HepG2 (cell line): ENCODE data around the gene EPG5. TPM values are rescaled to one million over a fixed set of nuclear protein-coding genes. Genes with fewer than 3 reads are reported as not detected.

ENCODE experiments used
- ATAC-seq: fragments of 200-7000 bp; cut with Tn5 transposase; 3 replicates; pipeline ENCODE4 v1.9.1; 2020; ENCODE audit warnings: mild to moderate bottlenecking, moderate library complexity
- BruUV-seq: library from RNA; stranded (reverse); fragments of 400-500 nt; replicated peaks from 2 replicates; lab custom pipeline; 2021; lab: Mats Ljungman, UMichigan
- CTCF ChIA-PET: fragments of 300-600 bp; formaldehyde crosslinking; extraction: SDS; loops from one replicate; lab custom pipeline; 2021; ENCODE audit warnings: low total read pairs, inconsistent platforms, low intra/inter-chr PET ratio; lab: Yijun Ruan, JAX
- POLR2A ChIA-PET: fragments of 350-600 bp; sonication (Branson Sonifier 250); formaldehyde crosslinking; loops from one replicate; lab custom pipeline; 2020; ENCODE audit warnings: antibody characterized with exemption, inconsistent platforms; lab: Yijun Ruan, JAX
- DNase-seq: peaks from one replicate; pipeline ENCODE4 v3.0.0-alpha.2; 2015; ENCODE audit warnings: low spot score
- FAIRE-seq: peaks from 3 replicates; lab custom pipeline; 2011; peaks lifted over from hg19 to GRCh38; lab: Jason Lieb, UNC
- H2AFZ ChIP-seq: one replicate; pipeline ENCODE4 v1.6.1; 2011; ENCODE audit warnings: low read length, inconsistent platforms
- H3K27ac ChIP-seq: fragments of 300-600 bp; 3 replicates; pipeline ENCODE4 v1.8.0; 2011; ENCODE audit warnings: mixed run types, mild to moderate bottlenecking, mixed read lengths, low read length, inconsistent platforms; ENCODE audit not compliant: insufficient read depth; ENCODE audit errors: extremely low read length
- H3K27me3 ChIP-seq, 2 experiments: fragments of 200-600 bp in 1 of 2; 2 replicates in 1 of 2; 3 replicates in 1 of 2; pipeline versions ENCODE4 v1.6.0 to v1.8.0; 2011; ENCODE audit warnings: low read length in 2 of 2, mild to moderate bottlenecking in 2 of 2, moderate library complexity in 2 of 2, inconsistent platforms in 1 of 2; ENCODE audit not compliant: insufficient read depth in 2 of 2, control insufficient read depth in 1 of 2
- H3K36me3 ChIP-seq, 2 experiments: fragments of 200-600 bp in 1 of 2; replicated peaks in 1 of 2; 2 replicates in 1 of 2; 3 replicates in 1 of 2; pipeline versions ENCODE4 v1.5.1 to v1.8.0; 2011; ENCODE audit warnings: low read length in 2 of 2, inconsistent platforms in 1 of 2; ENCODE audit not compliant: insufficient read depth in 2 of 2, control insufficient read depth in 1 of 2
- H3K4me1 ChIP-seq: 2 replicates; pipeline ENCODE4 v1.5.1; 2012; ENCODE audit warnings: low read length, inconsistent platforms; ENCODE audit not compliant: insufficient read depth
- H3K4me2 ChIP-seq: 2 replicates; pipeline ENCODE4 v1.6.0; 2011; ENCODE audit warnings: low read depth, low read length, inconsistent platforms
- H3K4me3 ChIP-seq, 3 experiments: fragments of 200-600 bp in 1 of 3; sonication (generic), shearing (Covaris generic) in 1 of 3; replicated peaks in 1 of 3; 2 replicates each; pipeline ENCODE4 v1.5.1; 2011 to 2016; ENCODE audit warnings: low read length in 3 of 3, inconsistent platforms in 2 of 3, low read depth in 2 of 3, mild to moderate bottlenecking in 2 of 3, control low read depth in 1 of 3, mixed read lengths in 1 of 3; ENCODE audit not compliant: insufficient read depth in 1 of 3
- H3K79me2 ChIP-seq: one replicate; pipeline ENCODE4 v1.6.1; 2011; ENCODE audit warnings: low read length, inconsistent platforms; ENCODE audit not compliant: insufficient read depth
- H3K9ac ChIP-seq: 2 replicates; pipeline ENCODE4 v1.6.0; 2011; ENCODE audit warnings: mild to moderate bottlenecking, low read depth, low read length, inconsistent platforms; ENCODE audit not compliant: insufficient read depth
- H3K9me3 ChIP-seq: 2 replicates; pipeline ENCODE4 v1.5.1; 2012; ENCODE audit warnings: mild to moderate bottlenecking, low read length
- H4K20me1 ChIP-seq: 2 replicates; pipeline ENCODE4 v1.6.0; 2011; ENCODE audit warnings: inconsistent platforms, mild to moderate bottlenecking, low read length, moderate library complexity; ENCODE audit not compliant: insufficient read depth
- ADNP ChIP-seq: sonication (generic); formaldehyde crosslinking; IDR thresholded peaks from 2 replicates; pipeline ENCODE4 v1.4.0; 2020; ENCODE audit warnings: missing genetic modification reagents
- AGO1 ChIP-seq: fragments of 200-400 bp; formaldehyde crosslinking; IDR thresholded peaks from 2 replicates; pipeline ENCODE4 v1.6.1; 2017; ENCODE audit warnings: mild to moderate bottlenecking, low read depth, low read length, moderate library complexity; ENCODE audit not compliant: poor library complexity, severe bottlenecking
- AHDC1 ChIP-seq: sonication (generic); formaldehyde crosslinking; IDR thresholded peaks from 2 replicates; pipeline ENCODE4 v1.5.1; 2020; ENCODE audit warnings: mild to moderate bottlenecking, missing genetic modification reagents, borderline replicate concordance
- DPF2 ChIP-seq: sonication (generic); formaldehyde crosslinking; IDR thresholded peaks from 2 replicates; pipeline ENCODE4 v1.4.0; 2020; ENCODE audit warnings: mild to moderate bottlenecking, low read depth, missing genetic modification reagents, borderline replicate concordance
- EEA1 ChIP-seq: sonication (generic); formaldehyde crosslinking; IDR thresholded peaks from 2 replicates; pipeline ENCODE4 v1.5.1; 2020; ENCODE audit warnings: mild to moderate bottlenecking, missing genetic modification reagents, borderline replicate concordance
- ERF ChIP-seq: IDR thresholded peaks from 2 replicates; pipeline ENCODE4 v1.6.1; 2018; ENCODE audit warnings: missing biosample characterization, missing genetic modification reagents
- GPN1 ChIP-seq: sonication (generic); formaldehyde crosslinking; IDR thresholded peaks from 2 replicates; pipeline ENCODE4 v1.5.1; 2020; ENCODE audit warnings: missing genetic modification reagents, borderline replicate concordance
- MBD4 ChIP-seq: IDR thresholded peaks from 2 replicates; pipeline ENCODE4 v1.6.1; 2012; ENCODE audit warnings: low read length, inconsistent platforms, borderline replicate concordance
- MYC ChIP-seq: sonication (generic); formaldehyde crosslinking; IDR thresholded peaks from 2 replicates; pipeline ENCODE4 v1.9.0; 2021; ENCODE audit warnings: missing genetic modification reagents, borderline replicate concordance
- NR2F1 ChIP-seq, 2 experiments: fragments of 450-650 bp in 1 of 2; formaldehyde crosslinking in 1 of 2; IDR thresholded peaks; 2 replicates each; pipeline versions ENCODE4 v1.5.0 to v1.6.1; 2016 to 2020; ENCODE audit warnings: mild to moderate bottlenecking in 1 of 2, missing compliant biosample characterization in 1 of 2, missing genetic modification reagents in 1 of 2, moderate library complexity in 1 of 2
- RARA ChIP-seq: IDR thresholded peaks from 2 replicates; pipeline ENCODE4 v1.6.1; 2016; ENCODE audit warnings: missing genetic modification reagents, missing compliant biosample characterization
- SP140L ChIP-seq: sonication (generic); formaldehyde crosslinking; IDR thresholded peaks from 2 replicates; pipeline ENCODE4 v1.4.0; 2020; ENCODE audit warnings: missing genetic modification reagents, borderline replicate concordance
- ZNF562 ChIP-seq: sonication (generic); formaldehyde crosslinking; IDR thresholded peaks from 2 replicates; pipeline ENCODE4 v1.8.0; 2022; ENCODE audit warnings: missing genetic modification reagents, borderline replicate concordance
- ZNF878 ChIP-seq: sonication (generic); formaldehyde crosslinking; IDR thresholded peaks from 2 replicates; pipeline ENCODE4 v1.8.1; 2023; ENCODE audit warnings: mild to moderate bottlenecking, missing genetic modification reagents, moderate library complexity
- WGBS: methylation state at CpG from one replicate; pipeline ENCODE4 v1.1.6; 2017; ENCODE audit warnings: low lambda C conversion rate; 5-methylcytosine and 5-hydroxymethylcytosine counted together
- in situ Hi-C: cut with HindIII; loops from 2 replicates; pipeline ENCODE4 v1.10.0; 2017; ENCODE audit warnings: low pct_unique_long_range_greater_than_20kb; ENCODE audit not compliant: extremely low pct_ligation_motif_present
- intact Hi-C: fragments of 100-400 bp; cut with micrococcal nuclease; formaldehyde crosslinking; loops from one replicate; pipeline ENCODE4 v1.10.0; 2022; ENCODE audit not compliant: unreplicated experiment
- polyA plus RNA-seq, 8 experiments: library from polyadenylated mRNA; depleted of rRNA in 3 of 8; stranded (reverse) in 7 of 8; unstranded in 1 of 8; fragments of >200 nt; fragmentation: Illumina TruSeq in 4 of 8; extraction: Trizol in 4 of 8; gene quantifications; 2 replicates each; pipeline versions ENCODE4 v1.2.1 to v1.2.3, GENCODE V29; 2011 to 2016; ENCODE audit warnings: low read depth in 4 of 8, missing spikeins in 1 of 8, mixed read lengths in 1 of 8; ENCODE audit not compliant: insufficient read depth in 1 of 8
- total RNA-seq, 5 experiments: library from RNA; depleted of rRNA; stranded (reverse); fragments of >200 nt; fragmentation: Illumina TruSeq; extraction: Trizol; gene quantifications; 2 replicates each; pipeline ENCODE4 v1.2.3, GENCODE V29; 2016; ENCODE audit warnings: low read depth in 1 of 5
- TF ChIP-seq, protein P1 (sequence below): sonication (generic); formaldehyde crosslinking; IDR thresholded peaks from 2 replicates; pipeline ENCODE4 v1.4.0; 2020; ENCODE audit warnings: missing genetic modification reagents
- TF ChIP-seq, protein P2 (sequence below): sonication (generic); formaldehyde crosslinking; IDR thresholded peaks from 2 replicates; pipeline ENCODE4 v1.5.1; 2020; ENCODE audit warnings: missing genetic modification reagents, mild to moderate bottlenecking, borderline replicate concordance

Gene EPG5
- total and polyA plus RNA-seq, 2 of the 13 experiments (the other 11 are each of a cell fraction or from before 2014, with no cell fraction given), result 6.7 to 9.3 TPM

- WGBS, result over 99% methylated on average over 3 of the region's 3 CpGs
- no peak for ATAC-seq
- no peak overlapping the region for H3K9ac ChIP-seq
- no peak overlapping the region for H2AFZ ChIP-seq
- H4K20me1 ChIP-seq, result no peaks in the 10 kb centered on the region
- in situ Hi-C loops, result no loop called here
- H3K4me2 ChIP-seq, result no peak overlapping the region
- H3K27ac ChIP-seq, result no peak overlapping the region
- H3K36me3 ChIP-seq, result peaks cover 5 to 39% of the 10 kb centered on the region in 2 experiments
- H3K9me3 ChIP-seq, result no peaks in the 10 kb centered on the region
- no peaks in the 10 kb centered on the region for H3K79me2 ChIP-seq
- ChIA-PET CTCF (interaction anchor here (1.6 kb wide), 1 partner anchor 158 kb away, joined by 10 read pairs; the partner anchor contains the start of gene SLC14A1), POLR2A (no interaction called here)
- no peak for DNase-seq
- intact Hi-C loops, result loop anchor here (10.0 kb wide), 1 partner anchor 156 kb away; the partner anchor contains the start of gene SLC14A1
- no peak for FAIRE-seq
- H3K27me3 ChIP-seq, result no peaks in the 10 kb centered on the region
- no peak overlapping the region for H3K4me3 ChIP-seq
- H3K4me1 ChIP-seq, result no peaks in the 10 kb centered on the region
- BruUV-seq, result no TSS peak
- TF ChIP-seq, protein P1, sequence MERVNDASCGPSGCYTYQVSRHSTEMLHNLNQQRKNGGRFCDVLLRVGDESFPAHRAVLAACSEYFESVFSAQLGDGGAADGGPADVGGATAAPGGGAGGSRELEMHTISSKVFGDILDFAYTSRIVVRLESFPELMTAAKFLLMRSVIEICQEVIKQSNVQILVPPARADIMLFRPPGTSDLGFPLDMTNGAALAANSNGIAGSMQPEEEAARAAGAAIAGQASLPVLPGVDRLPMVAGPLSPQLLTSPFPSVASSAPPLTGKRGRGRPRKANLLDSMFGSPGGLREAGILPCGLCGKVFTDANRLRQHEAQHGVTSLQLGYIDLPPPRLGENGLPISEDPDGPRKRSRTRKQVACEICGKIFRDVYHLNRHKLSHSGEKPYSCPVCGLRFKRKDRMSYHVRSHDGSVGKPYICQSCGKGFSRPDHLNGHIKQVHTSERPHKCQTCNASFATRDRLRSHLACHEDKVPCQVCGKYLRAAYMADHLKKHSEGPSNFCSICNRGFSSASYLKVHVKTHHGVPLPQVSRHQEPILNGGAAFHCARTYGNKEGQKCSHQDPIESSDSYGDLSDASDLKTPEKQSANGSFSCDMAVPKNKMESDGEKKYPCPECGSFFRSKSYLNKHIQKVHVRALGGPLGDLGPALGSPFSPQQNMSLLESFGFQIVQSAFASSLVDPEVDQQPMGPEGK (CRISPR knock-in tag), result no peak
- TF ChIP-seq MBD4 (no peak), MYC (no peak), ADNP (CRISPR knock-in tag) (no peak), DPF2 (CRISPR knock-in tag) (no peak), ZNF562 (CRISPR knock-in tag) (no peak), RARA (CRISPR knock-in tag) (no peak), NR2F1 (CRISPR knock-in tag; IDR thresholded peaks at IDR 0.05) (no peak), GPN1 (CRISPR knock-in tag) (no peak), AHDC1 (CRISPR knock-in tag) (no peak), EEA1 (CRISPR knock-in tag) (no peak), ZNF878 (CRISPR knock-in tag) (no peak), SP140L (CRISPR knock-in tag) (no peak), ERF (CRISPR knock-in tag) (no peak), AGO1 (no peak)
- TF ChIP-seq, protein P2, sequence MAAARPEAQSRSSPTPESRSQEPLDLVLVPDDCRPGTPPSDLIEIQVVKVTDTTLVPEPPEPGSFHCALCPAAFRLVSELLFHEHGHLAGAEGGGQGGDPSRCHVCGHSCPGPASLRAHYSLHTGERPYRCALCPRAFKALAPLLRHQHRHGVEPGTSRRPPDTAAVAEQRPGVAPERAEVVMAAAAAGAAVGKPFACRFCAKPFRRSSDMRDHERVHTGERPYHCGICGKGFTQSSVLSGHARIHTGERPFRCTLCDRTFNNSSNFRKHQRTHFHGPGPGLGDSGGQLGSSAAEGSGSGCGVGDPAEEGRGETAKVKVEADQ, result no peak
Observed at GRCh38 chr18:45880876-45881558, 86.1 kb downstream of the EPG5 start.
